HepG2 (cell line): ENCODE data around the gene PSD4. TPM values are rescaled to one million over a fixed set of nuclear protein-coding genes. Genes with fewer than 3 reads are reported as not detected.
A peak's percentile ranks its signal among the peaks of the same experiment; 100 is the strongest.

Experiments used
- AKAP8 ChIP-seq: sonication (generic); formaldehyde crosslinking; IDR thresholded peaks from 2 replicates; pipeline ENCODE4 v1.5.1; 2020; ENCODE audit warnings: mild to moderate bottlenecking, missing genetic modification reagents
- ARID3A ChIP-seq: IDR thresholded peaks from 2 replicates; pipeline ENCODE4 v1.6.1; 2012; ENCODE audit warnings: low read depth, low read length, improper control_type of control experiment
- DBP ChIP-seq: sonication (generic); formaldehyde crosslinking; IDR thresholded peaks from 2 replicates; pipeline ENCODE4 v1.4.0; 2020; ENCODE audit warnings: missing genetic modification reagents; ENCODE audit errors: not compliant biosample characterization
- ISL2 ChIP-seq: sonication (generic); formaldehyde crosslinking; IDR thresholded peaks from 2 replicates; pipeline ENCODE4 v1.5.0; 2020; ENCODE audit warnings: missing genetic modification reagents
- NFKB2 ChIP-seq: sonication (generic); formaldehyde crosslinking; IDR thresholded peaks from 2 replicates; pipeline ENCODE4 v1.4.0; 2020; ENCODE audit warnings: missing genetic modification reagents, borderline replicate concordance
- POLR2A ChIP-seq, 2 experiments: IDR thresholded peaks; 2 replicates each; pipeline ENCODE4 v1.6.1; 2011; ENCODE audit warnings: low read depth in 2 of 2, low read length in 2 of 2, mild to moderate bottlenecking in 1 of 2, moderate library complexity in 1 of 2; ENCODE audit not compliant: insufficient read depth in 1 of 2
- PPARG ChIP-seq: conservative IDR thresholded peaks from 2 replicates; pipeline ENCODE4 v1.6.1; 2016; ENCODE audit warnings: missing biosample characterization, missing genetic modification reagents
- RARG ChIP-seq: sonication (generic); formaldehyde crosslinking; IDR thresholded peaks from 2 replicates; pipeline ENCODE4 v1.4.0; 2020; ENCODE audit warnings: low read depth, mild to moderate bottlenecking, missing genetic modification reagents
- THAP7 ChIP-seq: sonication (generic); formaldehyde crosslinking; IDR thresholded peaks from 2 replicates; pipeline ENCODE4 v1.8.1; 2023; ENCODE audit warnings: mild to moderate bottlenecking, missing genetic modification reagents
- UBTF ChIP-seq: sonication (generic); formaldehyde crosslinking; IDR thresholded peaks from 2 replicates; pipeline ENCODE4 v1.4.0; 2020; ENCODE audit warnings: mild to moderate bottlenecking, missing genetic modification reagents
- ZFP90 ChIP-seq: sonication (generic); formaldehyde crosslinking; IDR thresholded peaks from 2 replicates; pipeline ENCODE4 v1.8.0; 2022; ENCODE audit warnings: missing genetic modification reagents, mild to moderate bottlenecking, inconsistent platforms, borderline replicate concordance
- ZHX1 ChIP-seq: sonication (generic); formaldehyde crosslinking; IDR thresholded peaks from 2 replicates; pipeline ENCODE4 v1.8.1; 2022; ENCODE audit warnings: low read depth, mild to moderate bottlenecking, missing genetic modification reagents
- ZNF224 ChIP-seq: sonication (generic); formaldehyde crosslinking; IDR thresholded peaks from 2 replicates; pipeline ENCODE4 v1.5.0; 2020; ENCODE audit warnings: mild to moderate bottlenecking, missing genetic modification reagents
- ZNF230 ChIP-seq: sonication (generic); formaldehyde crosslinking; IDR thresholded peaks from 2 replicates; pipeline ENCODE4 v1.4.0; 2020; ENCODE audit warnings: mild to moderate bottlenecking, missing genetic modification reagents
- ZNF337 ChIP-seq: sonication (generic); formaldehyde crosslinking; IDR thresholded peaks from 2 replicates; pipeline ENCODE4 v1.5.1; 2020; ENCODE audit warnings: missing genetic modification reagents, low read depth, mild to moderate bottlenecking, borderline replicate concordance
- ZNF674 ChIP-seq: sonication (generic); formaldehyde crosslinking; IDR thresholded peaks from 2 replicates; pipeline ENCODE4 v1.5.0; 2020; ENCODE audit warnings: low read depth, mild to moderate bottlenecking, missing genetic modification reagents
- ZNF83 ChIP-seq: sonication (generic); formaldehyde crosslinking; IDR thresholded peaks from 2 replicates; pipeline ENCODE4 v1.4.0; 2020; ENCODE audit warnings: missing genetic modification reagents, mild to moderate bottlenecking, borderline replicate concordance
- polyA plus RNA-seq, 8 experiments: library from polyadenylated mRNA; depleted of rRNA in 3 of 8; stranded (reverse) in 7 of 8; unstranded in 1 of 8; fragments of >200 nt; fragmentation: Illumina TruSeq in 4 of 8; extraction: Trizol in 4 of 8; gene quantifications; 2 replicates each; pipeline versions ENCODE4 v1.2.1 to v1.2.3, GENCODE V29; 2011 to 2016; ENCODE audit warnings: low read depth in 4 of 8, missing spikeins in 1 of 8, mixed read lengths in 1 of 8; ENCODE audit not compliant: insufficient read depth in 1 of 8
- total RNA-seq, 5 experiments: library from RNA; depleted of rRNA; stranded (reverse); fragments of >200 nt; fragmentation: Illumina TruSeq; extraction: Trizol; gene quantifications; 2 replicates each; pipeline ENCODE4 v1.2.3, GENCODE V29; 2016; ENCODE audit warnings: low read depth in 1 of 5
- TF ChIP-seq, protein P1 (sequence below): sonication (generic); formaldehyde crosslinking; IDR thresholded peaks from 2 replicates; pipeline ENCODE4 v1.9.0; 2021; ENCODE audit warnings: missing genetic modification reagents, borderline replicate concordance

PSD4 gene
- total and polyA plus RNA-seq, 2 of the 13 experiments (the other 11 are each of a cell fraction or from before 2014, with no cell fraction given): 5.8 to 9.4 TPM

DNA sequence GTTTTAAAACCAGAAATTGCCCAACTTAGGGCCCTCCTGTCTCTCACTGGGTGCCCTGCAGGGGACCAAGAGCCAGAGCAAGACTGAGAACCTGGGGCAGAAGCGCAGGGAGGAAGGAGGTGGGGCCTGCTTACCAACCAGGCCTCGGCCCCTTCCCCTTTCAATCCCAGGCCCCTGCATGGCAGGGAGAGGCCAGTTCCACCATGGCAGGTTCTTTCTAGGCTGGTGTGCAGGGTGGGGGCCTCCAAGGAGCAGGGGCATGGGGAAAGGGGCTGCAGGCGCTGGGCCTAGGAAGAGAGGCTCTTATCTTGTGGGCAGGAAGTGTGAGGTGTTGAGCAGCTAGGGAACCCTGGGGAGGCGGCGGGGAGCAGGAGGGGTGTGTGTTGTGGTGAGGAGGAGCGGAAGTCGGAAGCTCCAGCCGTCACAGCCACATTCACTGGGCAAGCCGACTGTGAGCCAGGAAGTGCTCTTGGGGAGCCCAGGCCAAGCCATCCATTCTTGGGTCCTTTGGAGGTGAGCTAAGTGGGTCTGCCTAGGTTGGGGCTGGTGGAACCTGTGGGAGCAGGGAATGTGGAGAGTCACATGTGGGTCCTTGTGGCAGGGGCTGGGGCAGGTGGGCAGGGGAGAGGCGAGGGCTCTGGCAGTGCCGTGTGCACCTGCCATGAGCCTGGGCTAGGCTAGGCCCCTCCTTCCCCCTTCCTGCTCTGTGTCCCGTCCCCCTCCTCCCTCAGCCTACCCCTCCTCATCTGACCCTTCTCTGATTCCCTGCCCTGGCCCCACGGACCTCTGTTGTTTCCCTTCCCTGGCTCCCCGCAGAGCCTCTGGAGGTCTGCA lies at the start of gene PSD4 (continued):
- TF ChIP-seq ISL2 (CRISPR knock-in tag) (no peak), ZNF337 (CRISPR knock-in tag) (no peak), PPARG (CRISPR knock-in tag) (no peak), ZNF674 (no peak), ZNF230 (CRISPR knock-in tag) (no peak), RARG (CRISPR knock-in tag) (no peak), THAP7 (CRISPR knock-in tag) (no peak), ZNF83 (CRISPR knock-in tag) (no peak), ZFP90 (CRISPR knock-in tag) (no peak), AKAP8 (no peak), NFKB2 (no peak), ZNF224 (CRISPR knock-in tag) (no peak), ARID3A (no peak), ZHX1 (CRISPR knock-in tag) (no peak), POLR2A (IDR thresholded peaks at IDR 0.05; ENCODE audit: insufficient read depth in 1 of 2, low read depth in 2 of 2, low read length in 2 of 2) (peak; percentile 30 to 68; a peak in 3 of 4 replicates), DBP (no peak), UBTF (CRISPR knock-in tag) (peak; percentile 62)
- TF ChIP-seq, protein P1, sequence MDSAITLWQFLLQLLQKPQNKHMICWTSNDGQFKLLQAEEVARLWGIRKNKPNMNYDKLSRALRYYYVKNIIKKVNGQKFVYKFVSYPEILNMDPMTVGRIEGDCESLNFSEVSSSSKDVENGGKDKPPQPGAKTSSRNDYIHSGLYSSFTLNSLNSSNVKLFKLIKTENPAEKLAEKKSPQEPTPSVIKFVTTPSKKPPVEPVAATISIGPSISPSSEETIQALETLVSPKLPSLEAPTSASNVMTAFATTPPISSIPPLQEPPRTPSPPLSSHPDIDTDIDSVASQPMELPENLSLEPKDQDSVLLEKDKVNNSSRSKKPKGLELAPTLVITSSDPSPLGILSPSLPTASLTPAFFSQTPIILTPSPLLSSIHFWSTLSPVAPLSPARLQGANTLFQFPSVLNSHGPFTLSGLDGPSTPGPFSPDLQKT (CRISPR knock-in tag): no peak
